HCT116 (cell line): Measurements from ENCODE around the gene DPP6. TPM values are rescaled to one million over a fixed set of nuclear protein-coding genes. Genes with fewer than 3 reads are reported as not detected.

ENCODE experiments used
- ATAC-seq: fragments of 200-7000 bp; cut with Tn5 transposase; 2 replicates; pipeline ENCODE4 v1.9.1; 2020; ENCODE audit warnings: mild to moderate bottlenecking, moderate library complexity
- BruUV-seq: library from RNA; stranded (reverse); fragments of 400-500 nt; replicated peaks from 2 replicates; lab custom pipeline; 2021; lab: Mats Ljungman, UMichigan
- CTCF ChIA-PET: fragments of 300-600 bp; sonication (Branson Sonifier 250); formaldehyde crosslinking; loops from one replicate; lab custom pipeline; 2021; ENCODE audit warnings: antibody characterized with exemption; lab: Charles Lee
- POLR2A ChIA-PET: fragments of 300-600, 350-600 bp; sonication (Branson Sonifier 250); formaldehyde crosslinking; loops from one replicate; lab custom pipeline; 2021; ENCODE audit warnings: antibody characterized with exemption; lab: Charles Lee
- RAD21 ChIA-PET, 2 experiments: fragments of 300-600 bp; sonication (Branson Sonifier 250); formaldehyde crosslinking; loops; one replicate each; lab custom pipeline; 2023; ENCODE audit warnings: low total read pairs in 2 of 2; ENCODE audit not compliant: uncharacterized antibody in 2 of 2, unreplicated experiment in 2 of 2, low non-redundant PET in 1 of 2; lab: Charles Lee
- DNase-seq: peaks from one replicate; pipeline ENCODE4 v3.0.0-alpha.2; 2010; ENCODE audit warnings: low read depth, low spot score
- H2AFZ ChIP-seq: fragments of 200-600 bp; shearing (Covaris generic), sonication (generic); 2 replicates; pipeline ENCODE4 v1.6.1; 2017; ENCODE audit warnings: low read depth, mixed run types, mixed read lengths, antibody characterized with exemption, low read length; ENCODE audit not compliant: poor library complexity, severe bottlenecking
- H3K27ac ChIP-seq: 2 replicates; pipeline ENCODE4 v1.5.1; 2012; ENCODE audit warnings: low read depth, low read length
- H3K27me3 ChIP-seq: fragments of 200-600 bp; sonication (generic); 2 replicates; pipeline ENCODE4 v1.6.1; 2016; ENCODE audit warnings: mixed run types, low read length, mixed read lengths; ENCODE audit not compliant: insufficient read depth
- H3K36me3 ChIP-seq, 2 experiments: fragments of 200-500 bp in 1 of 2; fragments of 200-600 bp in 1 of 2; sonication (Bioruptor generic) in 1 of 2; sonication (generic) in 1 of 2; 2 replicates each; pipeline versions ENCODE4 v1.5.1 to v1.6.1; 2014 to 2016; ENCODE audit warnings: low read length in 2 of 2, inconsistent platforms in 1 of 2, mixed read lengths in 1 of 2, mixed run types in 1 of 2; ENCODE audit not compliant: insufficient read depth in 2 of 2, control insufficient read depth in 1 of 2
- H3K4me1 ChIP-seq, 2 experiments: fragments of 200-600 bp in 1 of 2; sonication (generic) in 1 of 2; 2 replicates each; pipeline versions ENCODE4 v1.5.1 to v1.6.1; 2012 to 2017; ENCODE audit warnings: low read length in 2 of 2, inconsistent platforms in 1 of 2, mild to moderate bottlenecking in 1 of 2, mixed read lengths in 1 of 2, mixed run types in 1 of 2, moderate library complexity in 1 of 2; ENCODE audit not compliant: insufficient read depth in 2 of 2, control insufficient read depth in 1 of 2
- H3K4me2 ChIP-seq: fragments of 200-600 bp; sonication (generic); 2 replicates; pipeline ENCODE4 v1.6.1; 2017; ENCODE audit warnings: mixed run types, low read length, mixed read lengths
- H3K4me3 ChIP-seq, 2 experiments: fragments of 200-600 bp in 1 of 2; sonication (generic) in 1 of 2; replicated peaks in 1 of 2; 2 replicates each; pipeline ENCODE4 v1.5.1; 2011 to 2016; ENCODE audit warnings: low read length in 2 of 2, control low read depth in 1 of 2, low read depth in 1 of 2, mild to moderate bottlenecking in 1 of 2, mixed read lengths in 1 of 2, mixed run types in 1 of 2
- H3K79me2 ChIP-seq: fragments of 200-600 bp; sonication (generic); 2 replicates; pipeline ENCODE4 v1.6.1; 2017; ENCODE audit warnings: mild to moderate bottlenecking, mixed run types, low read length, moderate library complexity, mixed read lengths; ENCODE audit not compliant: insufficient read depth
- H3K9ac ChIP-seq: fragments of 200-600 bp; sonication (generic); 2 replicates; pipeline ENCODE4 v1.6.1; 2016; ENCODE audit warnings: low read length, mixed read lengths
- H3K9me2 ChIP-seq: fragments of 200-600 bp; sonication (generic), shearing (Covaris generic); 2 replicates; pipeline ENCODE4 v1.6.1; 2017; ENCODE audit warnings: mixed run types, mild to moderate bottlenecking, moderate library complexity; ENCODE audit not compliant: insufficient read depth
- H3K9me3 ChIP-seq, 2 experiments: fragments of 200-500 bp in 1 of 2; fragments of 200-600 bp in 1 of 2; sonication (Bioruptor generic) in 1 of 2; sonication (generic) in 1 of 2; 2 replicates each; pipeline ENCODE4 v1.6.1; 2014 to 2017; ENCODE audit warnings: low read length in 2 of 2, mixed read lengths in 2 of 2, inconsistent platforms in 1 of 2, low read depth in 1 of 2, mild to moderate bottlenecking in 1 of 2, mixed run types in 1 of 2, moderate library complexity in 1 of 2; ENCODE audit not compliant: control insufficient read depth in 1 of 2, insufficient read depth in 1 of 2
- H4K20me1 ChIP-seq: fragments of 200-600 bp; sonication (generic), shearing (Covaris generic); 2 replicates; pipeline ENCODE4 v1.6.1; 2017; ENCODE audit warnings: mixed run types, mild to moderate bottlenecking, moderate library complexity; ENCODE audit not compliant: insufficient read depth
- ATF3 ChIP-seq: IDR thresholded peaks from 2 replicates; pipeline ENCODE4 v1.6.1; 2012
- CBX3 ChIP-seq: IDR thresholded peaks from 2 replicates; pipeline ENCODE4 v1.6.1; 2012; ENCODE audit warnings: low read depth
- CEBPB ChIP-seq: IDR thresholded peaks from 2 replicates; pipeline ENCODE4 v1.6.1; 2012; ENCODE audit warnings: low read depth
- CTCF ChIP-seq, 3 experiments: fragments of 200-600 bp in 1 of 3; sonication (generic) in 1 of 3; IDR thresholded peaks in 2 of 3; conservative IDR thresholded peaks in 1 of 3; 2 replicates each; pipeline ENCODE4 v1.5.1; 2012 to 2017; ENCODE audit warnings: low read depth in 2 of 3, low read length in 2 of 3, antibody characterized with exemption in 1 of 3, borderline replicate concordance in 1 of 3, control low read depth in 1 of 3, mild to moderate bottlenecking in 1 of 3, mixed read lengths in 1 of 3, mixed run types in 1 of 3, moderate library complexity in 1 of 3; ENCODE audit not compliant: insufficient read depth in 1 of 3
- EGR1 ChIP-seq: IDR thresholded peaks from 2 replicates; pipeline ENCODE4 v1.6.1; 2012; ENCODE audit warnings: low read depth
- ELF1 ChIP-seq: IDR thresholded peaks from 2 replicates; pipeline ENCODE4 v1.6.1; 2012; ENCODE audit warnings: low read depth, borderline replicate concordance
- EZH2 ChIP-seq: fragments of 200-600 bp; sonication (generic); IDR thresholded peaks from 2 replicates; pipeline ENCODE4 v1.6.1; 2017; ENCODE audit warnings: antibody characterized with exemption, mixed run types
- EZH2phosphoT487 ChIP-seq: fragments of 200-600 bp; IDR thresholded peaks from 2 replicates; pipeline ENCODE4 v1.6.1; 2018; ENCODE audit warnings: antibody characterized with exemption, borderline replicate concordance
- FOSL1 ChIP-seq: IDR thresholded peaks from 2 replicates; pipeline ENCODE4 v1.6.1; 2012; ENCODE audit warnings: low read depth
- JUND ChIP-seq: IDR thresholded peaks from 2 replicates; pipeline ENCODE4 v1.6.1; 2012
- MAX ChIP-seq: IDR thresholded peaks from 2 replicates; pipeline ENCODE4 v1.6.1; 2012
- RAD21 ChIP-seq: IDR thresholded peaks from 2 replicates; pipeline ENCODE4 v1.6.1; 2012; ENCODE audit warnings: low read depth, mild to moderate bottlenecking
- SIN3A ChIP-seq: IDR thresholded peaks from 2 replicates; pipeline ENCODE4 v1.6.1; 2012; ENCODE audit warnings: low read depth
- SP1 ChIP-seq: IDR thresholded peaks from 2 replicates; pipeline ENCODE4 v1.6.1; 2012; ENCODE audit warnings: low read depth
- SRF ChIP-seq: IDR thresholded peaks from 2 replicates; pipeline ENCODE4 v1.6.1; 2012; ENCODE audit warnings: low read depth
- TCF7L2 ChIP-seq: IDR thresholded peaks from 2 replicates; pipeline ENCODE4 v1.7.0; 2011; ENCODE audit warnings: borderline replicate concordance, inconsistent platforms; ENCODE audit not compliant: insufficient read depth, insufficient read length; ENCODE audit errors: extremely low read depth
- YY1 ChIP-seq: IDR thresholded peaks from 2 replicates; pipeline ENCODE4 v1.6.1; 2011; ENCODE audit warnings: low read length, low read depth, moderate library complexity, mild to moderate bottlenecking; ENCODE audit not compliant: insufficient replicate concordance; ENCODE audit errors: extremely low read depth
- ZBTB33 ChIP-seq: IDR thresholded peaks from 2 replicates; pipeline ENCODE4 v1.6.1; 2011; ENCODE audit warnings: mild to moderate bottlenecking, low read length, moderate library complexity; ENCODE audit not compliant: insufficient replicate concordance; ENCODE audit errors: extremely low read depth
- ZFX ChIP-seq: fragments of 450-650 bp; IDR thresholded peaks from 2 replicates; pipeline ENCODE4 v1.6.1; 2017
- ZNF274 ChIP-seq: fragments of 200-500 bp; sonication (Bioruptor generic); IDR thresholded peaks from 2 replicates; pipeline ENCODE4 v1.6.1; 2014; ENCODE audit warnings: mild to moderate bottlenecking, low read depth, low read length, inconsistent platforms
- intact Hi-C: fragments of 100-400 bp; cut with micrococcal nuclease; formaldehyde crosslinking; loops from 2 replicates; pipeline ENCODE4 v1.10.0; 2022
- total RNA-seq: library from RNA; stranded (reverse); gene quantifications from one replicate; pipeline ENCODE4 v1.2.1, GENCODE V29; 2021; ENCODE audit not compliant: unreplicated experiment

DPP6 gene
- total RNA-seq, 1 experiment from 2014 or later, result not detected

- BruUV-seq, result no TSS peak
- POLR2A ChIA-PET, result no interaction called here
- H3K27me3 ChIP-seq, result no peaks in the 10 kb centered on the region
Observed at GRCh38 chr7:154638286-154638685, 586.1 kb downstream of the DPP6 start.

More at GRCh38 chr7:154638286-154638685, 586.1 kb downstream of the DPP6 start:
- no peak overlapping the region for H3K9ac ChIP-seq
- H3K79me2 ChIP-seq, result no peaks in the 10 kb centered on the region
- no peaks in the 10 kb centered on the region for H4K20me1 ChIP-seq
- TF ChIP-seq SP1, result no peak
- TF ChIP-seq ZBTB33, result no peak
- TF ChIP-seq RAD21, result no peak
- TF ChIP-seq ATF3, result no peak
- TF ChIP-seq CEBPB, result no peak
- TF ChIP-seq JUND, result no peak
- no peak for TF ChIP-seq CTCF (IDR thresholded peaks at IDR 0.05 in 2 of 3, conservative IDR thresholded peaks at IDR 0.05 in 1 of 3; ENCODE audit: borderline replicate concordance in 1 of 3, insufficient read depth in 1 of 3, low read depth in 2 of 3, low read length in 2 of 3)
- no peak for TF ChIP-seq EZH2
- TF ChIP-seq EGR1, result no peak
- no peak for TF ChIP-seq FOSL1
- no peak for TF ChIP-seq CBX3
- no peak for TF ChIP-seq ZNF274
- no peak for TF ChIP-seq ELF1
- no peak for TF ChIP-seq SRF
- no peak for TF ChIP-seq EZH2phosphoT487
- TF ChIP-seq YY1, result no peak
- no peak for TF ChIP-seq TCF7L2
- no peak for TF ChIP-seq ZFX
- TF ChIP-seq SIN3A, result no peak
- TF ChIP-seq MAX, result no peak
- H3K4me3 ChIP-seq, result no peak overlapping the region
- ChIA-PET CTCF (no interaction called here), RAD21 (no interaction called here)
- no peaks in the 10 kb centered on the region for H3K36me3 ChIP-seq
- intact Hi-C loops, result no loop called here
- H3K9me3 ChIP-seq, result peaks cover 0 to 6% of the 10 kb centered on the region in 2 experiments; a peak in 1 of 4 replicates
- no peak overlapping the region for H3K4me2 ChIP-seq
- H2AFZ ChIP-seq, result no peak overlapping the region
- no peak overlapping the region for H3K27ac ChIP-seq
- no peaks in the 10 kb centered on the region for H3K4me1 ChIP-seq
- ATAC-seq (no peak), DNase-seq (no peak)
- H3K9me2 ChIP-seq, result no peaks in the 10 kb centered on the region
